Measurements from ENCODE around the gene PSME3.
"Not testable (repeated sequence)": the region's sequence is repeated elsewhere in the genome, so short reads cannot be mapped to it uniquely, and the experiment has no call there.

PSME3 gene

GRCh38 chr17:42851371-42852240, 18.4 kb downstream of the PSME3 start:
- not testable (repeated sequence) for DNase-seq (ENCODE audit: low read depth)

- DNase-seq (ENCODE audit: low read depth) = no peak
Measured at GRCh38 chr17:42852351-42852750, 19.2 kb downstream of the PSME3 start.

GRCh38 chr17:42853004-42853403, 19.8 kb downstream of the PSME3 start:
- DNase-seq (ENCODE audit: low read depth) = no peak

- no peak for DNase-seq (ENCODE audit: low read depth)
Measured at GRCh38 chr17:42853597-42853967, 20.4 kb downstream of the PSME3 start.

DNA sequence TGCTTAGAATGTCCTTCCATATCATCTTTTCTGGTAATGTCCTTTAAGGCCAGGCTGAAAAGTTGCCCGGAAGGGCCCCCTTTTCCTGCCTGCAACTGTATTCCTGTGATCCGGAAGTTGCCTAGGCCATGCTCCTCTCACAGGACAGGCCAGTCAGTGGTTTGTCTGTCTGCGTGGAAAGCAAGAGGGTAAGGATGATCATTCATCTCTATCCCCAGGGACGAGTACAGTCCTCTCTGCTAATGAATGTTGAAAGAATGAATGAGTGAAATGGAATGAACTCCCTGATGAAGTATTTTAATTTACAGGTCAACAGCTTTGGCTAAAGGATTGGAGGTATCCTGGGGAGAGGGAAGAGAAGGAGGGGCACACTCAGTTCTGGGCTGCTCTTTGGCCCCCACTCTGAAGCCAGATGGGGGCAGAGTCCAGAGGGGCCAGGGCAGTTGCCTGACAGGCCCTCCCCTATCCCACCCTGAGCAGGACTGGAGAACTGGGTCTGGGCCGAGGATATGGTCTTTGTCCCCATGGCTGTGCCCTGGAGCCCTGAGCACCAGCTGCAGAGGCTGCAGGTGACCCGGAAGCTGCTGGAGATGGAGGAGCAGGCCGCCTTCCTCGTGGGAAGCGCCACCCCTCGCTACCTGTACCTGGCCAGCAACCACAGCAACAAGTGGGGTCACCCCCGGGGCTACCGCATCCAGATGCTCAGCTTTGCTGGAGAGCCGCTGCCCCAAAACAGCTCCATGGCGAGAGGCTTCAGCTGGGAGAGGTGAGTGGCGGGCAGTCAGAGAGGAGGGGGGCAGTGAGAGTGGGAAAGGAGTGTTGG, 21.0 kb downstream of the PSME3 start:
- DNase-seq (ENCODE audit: low read depth) = no peak

DNA sequence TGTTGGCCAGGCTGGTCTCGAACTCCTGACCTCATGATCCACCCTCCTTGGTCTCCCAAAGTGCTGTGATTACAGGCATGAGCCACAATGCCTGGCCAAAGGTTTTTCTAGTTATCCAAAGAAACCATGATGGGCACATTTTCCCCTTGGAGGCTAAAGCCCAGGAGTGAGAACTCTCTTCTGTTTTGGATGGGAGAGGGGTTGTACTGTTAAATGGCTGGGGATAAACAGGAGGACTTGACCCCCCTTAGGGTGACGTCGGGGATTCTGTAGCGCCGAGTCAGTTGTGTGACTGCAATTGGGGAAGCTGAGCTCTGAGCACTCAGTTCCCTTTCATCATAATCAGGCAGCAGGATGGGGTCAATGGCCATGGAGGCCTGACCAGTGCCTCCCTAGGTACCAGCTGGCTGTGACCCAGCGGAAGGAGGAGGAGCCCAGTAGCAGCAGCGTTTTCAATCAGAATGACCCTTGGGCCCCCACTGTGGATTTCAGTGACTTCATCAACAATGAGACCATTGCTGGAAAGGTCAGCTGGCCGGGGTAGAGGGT, 21.9 kb downstream of the PSME3 start:
- DNase-seq (ENCODE audit: low read depth) = no peak

DNA sequence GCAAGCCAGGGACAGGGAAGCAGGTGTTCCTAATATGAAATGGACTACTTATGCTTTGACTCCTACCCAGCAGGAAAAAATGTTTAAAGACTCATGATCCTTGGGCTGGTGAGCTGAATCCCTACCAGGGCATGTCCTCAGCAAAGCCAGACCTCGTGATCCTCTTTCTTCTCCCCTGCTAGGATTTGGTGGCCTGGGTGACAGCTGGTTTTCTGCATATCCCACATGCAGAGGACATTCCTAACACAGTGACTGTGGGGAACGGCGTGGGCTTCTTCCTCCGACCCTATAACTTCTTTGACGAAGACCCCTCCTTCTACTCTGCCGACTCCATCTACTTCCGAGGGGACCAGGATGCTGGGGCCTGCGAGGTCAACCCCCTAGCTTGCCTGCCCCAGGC, 22.9 kb downstream of the PSME3 start:
- not testable (repeated sequence) for DNase-seq (ENCODE audit: low read depth)

GRCh38 chr17:42856516-42856915, 23.3 kb downstream of the PSME3 start:
- not testable (repeated sequence) for DNase-seq (ENCODE audit: low read depth)

- DNase-seq (ENCODE audit: low read depth) = no peak
Measured at GRCh38 chr17:42857389-42857788, 24.2 kb downstream of the PSME3 start.

DNA sequence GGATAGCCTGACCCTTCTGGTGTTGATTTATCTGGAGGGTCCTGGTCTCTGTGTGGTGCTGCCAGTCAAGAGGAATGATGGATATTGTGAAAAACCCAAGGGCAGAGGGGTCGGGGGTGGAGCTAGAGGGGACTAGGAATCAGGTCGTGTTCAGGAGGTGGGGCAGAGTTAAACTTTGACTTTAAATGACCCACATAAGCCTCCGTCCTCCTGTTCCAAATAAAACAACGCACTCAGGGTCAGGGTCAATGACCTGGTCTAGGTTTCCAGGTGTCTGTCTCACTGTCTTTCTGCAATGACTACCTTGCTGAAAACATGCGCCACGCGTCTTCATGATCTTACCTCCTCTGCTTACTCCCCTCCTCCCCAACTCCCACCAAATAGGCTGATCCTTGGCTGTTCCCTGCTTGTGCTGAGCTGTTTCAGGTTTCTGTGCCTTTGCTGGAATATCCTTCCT, 32.5 kb downstream of the PSME3 start:
- no peak for DNase-seq (ENCODE audit: low read depth)

DNA sequence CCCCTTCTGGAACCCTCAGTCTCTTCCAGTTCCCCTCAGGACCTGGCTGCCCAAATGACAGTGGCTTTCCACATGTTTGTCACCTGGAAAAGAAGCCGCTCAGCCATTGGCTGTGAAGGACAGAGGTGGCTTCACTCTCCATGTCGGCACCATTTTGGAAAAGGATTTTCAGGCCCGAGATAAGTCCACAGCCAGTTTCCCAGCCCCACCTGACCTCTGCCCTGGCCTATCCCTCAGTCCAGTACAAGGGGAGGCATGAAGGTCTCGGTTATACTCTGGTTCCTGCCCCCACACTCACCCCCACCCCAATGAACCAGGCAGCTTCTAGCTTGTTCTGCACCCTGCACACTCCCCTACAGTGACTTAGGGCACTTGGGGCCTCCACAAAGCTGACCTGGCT, 33.0 kb downstream of the PSME3 start:
- no peak for DNase-seq (ENCODE audit: low read depth)

- DNase-seq (ENCODE audit: low read depth) = no peak
Measured at GRCh38 chr17:42866631-42867575, 33.7 kb downstream of the PSME3 start.

GRCh38 chr17:42867694-42868261, 34.6 kb downstream of the PSME3 start:
- DNase-seq (ENCODE audit: low read depth) = not testable (repeated sequence)

GRCh38 chr17:42868338-42868737, 35.1 kb downstream of the PSME3 start:
- DNase-seq (ENCODE audit: low read depth) = no peak

DNA sequence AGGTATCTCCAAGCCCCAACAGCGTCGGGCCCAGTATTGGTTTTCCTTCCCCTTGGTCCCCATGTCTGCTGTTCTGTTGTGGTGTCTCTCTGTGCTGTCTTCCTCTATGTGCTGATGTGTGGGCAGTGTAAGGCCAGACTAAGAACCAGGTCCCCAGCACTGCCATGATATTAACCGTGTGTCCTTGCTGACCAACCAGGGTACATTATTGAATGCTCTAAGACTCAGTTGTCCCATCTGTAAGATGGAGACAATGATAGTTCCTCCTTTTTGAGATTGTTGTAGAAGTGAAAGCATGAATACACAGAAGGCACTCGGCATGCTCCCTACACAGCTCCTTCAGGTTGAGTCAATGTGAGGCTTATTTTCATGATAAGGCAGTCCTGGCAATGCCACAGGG, 38.5 kb downstream of the PSME3 start:
- no peak for DNase-seq (ENCODE audit: low read depth)

DNA sequence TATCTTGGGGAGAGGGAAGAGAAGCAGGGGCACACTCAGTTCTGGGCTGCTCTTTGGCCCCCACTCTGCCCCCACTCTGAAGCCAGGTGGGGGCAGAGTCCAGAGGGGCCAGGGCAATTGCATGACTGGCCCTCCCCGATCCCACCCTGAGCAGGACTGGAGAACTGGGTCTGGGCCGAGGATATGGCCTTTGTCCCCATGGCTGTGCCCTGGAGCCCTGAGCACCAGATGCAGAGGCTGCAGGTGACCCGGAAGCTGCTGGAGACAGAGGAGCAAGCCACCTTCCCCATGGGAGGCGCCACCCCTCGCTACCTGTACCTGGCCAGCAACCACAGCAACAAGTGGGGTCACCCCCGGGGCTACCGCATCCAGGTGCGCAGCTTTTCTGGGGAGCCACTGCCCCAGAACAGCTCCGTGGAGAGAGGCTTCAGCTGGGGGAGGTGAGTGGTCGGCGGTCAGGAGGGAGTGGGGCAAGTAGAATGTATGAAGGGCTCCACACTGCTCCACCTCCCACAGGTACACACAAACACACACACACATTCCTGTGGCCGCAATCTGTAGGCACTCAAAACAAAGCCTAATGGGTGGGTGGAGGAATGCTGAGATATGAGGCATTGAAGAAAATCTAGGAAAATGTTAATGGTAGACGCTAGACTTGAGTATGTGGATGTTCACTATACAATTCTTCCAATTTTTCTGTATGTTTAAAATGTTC, 39.2 kb downstream of the PSME3 start:
- no peak for DNase-seq (ENCODE audit: low read depth)

GRCh38 chr17:42873315-42873714, 40.1 kb downstream of the PSME3 start:
- DNase-seq (ENCODE audit: low read depth) = no peak

DNA sequence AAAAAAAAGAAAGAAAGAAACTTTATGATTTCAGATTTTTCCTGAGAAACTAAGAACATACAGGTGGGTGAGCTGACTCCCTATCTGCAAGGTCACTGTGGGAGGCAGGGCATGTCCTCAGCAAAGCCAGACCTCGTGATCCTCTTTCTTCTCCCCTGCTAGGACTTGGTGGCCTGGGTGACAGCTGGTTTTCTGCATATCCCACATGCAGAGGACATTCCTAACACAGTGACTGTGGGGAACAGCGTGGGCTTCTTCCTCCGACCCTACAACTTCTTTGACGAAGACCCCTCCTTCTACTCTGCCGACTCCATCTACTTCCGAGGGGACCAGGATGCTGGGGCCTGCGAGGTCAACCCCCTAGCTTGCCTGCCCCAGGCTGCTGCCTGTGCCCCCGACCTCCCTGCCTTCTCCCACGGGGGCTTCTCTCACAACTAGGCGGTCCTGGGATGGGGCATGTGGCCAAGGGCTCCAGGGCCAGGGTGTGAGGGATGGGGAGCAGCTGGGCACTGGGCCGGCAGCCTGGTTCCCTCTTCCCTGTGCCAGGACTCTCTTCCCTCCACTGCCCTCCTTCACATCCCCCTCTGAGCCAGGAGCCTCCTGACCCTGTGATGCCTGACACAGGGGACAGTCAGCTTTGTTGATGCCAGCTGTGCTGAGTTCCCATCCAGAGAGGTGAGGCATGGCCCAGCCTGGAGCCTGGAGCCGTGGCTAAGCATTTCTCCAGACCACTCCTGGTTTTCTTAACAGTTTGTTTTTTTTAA, 40.9 kb downstream of the PSME3 start:
- DNase-seq (ENCODE audit: low read depth) = not testable (repeated sequence)

- no peak for DNase-seq (ENCODE audit: low read depth)
Measured at GRCh38 chr17:42877037-42877436, 43.8 kb downstream of the PSME3 start.
